B cell (primary cell): ENCODE results near the gene MOB3A. TPM values are rescaled to one million over a fixed set of nuclear protein-coding genes. Genes with fewer than 3 reads are reported as not detected.

Source experiments
- ATAC-seq: fragments of 200-7000 bp; cut with Tn5 transposase; one replicate; pipeline ENCODE4 v1.10.0; 2021; ENCODE audit warnings: low read depth, mild to moderate bottlenecking, moderate number of reproducible peaks, moderate library complexity
- CTCF ChIA-PET: fragments of 350-600 bp; sonication (Branson Sonifier 250); formaldehyde crosslinking; loops from one replicate; lab custom pipeline; 2021; ENCODE audit warnings: antibody characterized with exemption, inconsistent platforms; lab: Charles Lee
- POLR2A ChIA-PET: fragments of 350-600 bp; sonication (Branson Sonifier 250); formaldehyde crosslinking; loops from one replicate; lab custom pipeline; 2021; ENCODE audit warnings: antibody characterized with exemption; lab: Charles Lee
- DNase-seq: peaks from one replicate; pipeline ENCODE4 v3.0.0; 2013
- H2AFZ ChIP-seq: 2 replicates; pipeline ENCODE4 v1.6.1; 2012; ENCODE audit warnings: mild to moderate bottlenecking, low read depth, low read length; ENCODE audit not compliant: insufficient read depth, poor library complexity, severe bottlenecking
- H3K27ac ChIP-seq, 2 donors: 1 replicate in 1 of 2; 2 replicates in 1 of 2; pipeline ENCODE4 v1.5.1; 2012 to 2013; ENCODE audit warnings: low read length in 2 of 2, mild to moderate bottlenecking in 2 of 2, moderate library complexity in 1 of 2
- H3K27me3 ChIP-seq, 4 experiments: fragments of 200-600 bp in 1 of 4; sonication (generic) in 1 of 4; replicated peaks in 1 of 4; 1 replicate in 2 of 4; 2 replicates in 2 of 4; pipeline versions ENCODE4 v1.6.1 to v1.7.0; 2013 to 2016; ENCODE audit warnings: low read length in 3 of 4, mild to moderate bottlenecking in 2 of 4, mixed read lengths in 1 of 4, moderate library complexity in 1 of 4; ENCODE audit not compliant: insufficient read depth in 4 of 4, control insufficient read depth in 3 of 4; ENCODE audit errors: control extremely low read depth in 1 of 4
- H3K36me3 ChIP-seq, 2 experiments: replicated peaks in 1 of 2; 1 replicate in 1 of 2; 2 replicates in 1 of 2; pipeline versions ENCODE4 v1.6.1 to v1.7.1; 2013; ENCODE audit warnings: low read length in 1 of 2; ENCODE audit not compliant: insufficient read depth in 2 of 2, control insufficient read depth in 1 of 2; ENCODE audit errors: control extremely low read depth in 1 of 2, extremely low read depth in 1 of 2
- H3K4me1 ChIP-seq, 2 donors: fragments of 200-600 bp in 1 of 2; sonication (generic) in 1 of 2; 1 replicate in 1 of 2; 2 replicates in 1 of 2; pipeline versions ENCODE4 v1.5.1 to v1.6.1; 2013 to 2017; ENCODE audit warnings: low read length in 2 of 2; ENCODE audit not compliant: control insufficient read depth in 2 of 2, insufficient read depth in 2 of 2
- H3K4me2 ChIP-seq: replicated peaks from 2 replicates; pipeline ENCODE3; 2012; ENCODE audit warnings: mild to moderate bottlenecking, low read depth, low read length; ENCODE audit not compliant: poor library complexity, severe bottlenecking
- H3K4me3 ChIP-seq, 5 experiments: fragments of 200-600 bp in 1 of 5; sonication (generic) in 1 of 5; 1 replicate in 3 of 5; 2 replicates in 2 of 5; pipeline versions ENCODE4 v1.5.1 to v1.7.0; 2011 to 2016; ENCODE audit warnings: low read length in 4 of 5, mild to moderate bottlenecking in 4 of 5, low read depth in 2 of 5, control low read depth in 1 of 5, moderate library complexity in 1 of 5; ENCODE audit not compliant: insufficient read depth in 1 of 5; ENCODE audit errors: control extremely low read depth in 1 of 5, extremely low read depth in 1 of 5
- H3K79me2 ChIP-seq: fragments of 200-600 bp; sonication (generic); one replicate; pipeline ENCODE4 v1.6.0; 2016; ENCODE audit warnings: low read length; ENCODE audit not compliant: control insufficient read depth, insufficient read depth
- H3K9ac ChIP-seq: fragments of 200-600 bp; sonication (generic); 2 replicates; pipeline ENCODE4 v1.6.1; 2017; ENCODE audit warnings: mild to moderate bottlenecking, low read length, moderate library complexity
- H3K9me3 ChIP-seq, 3 donors: one replicate each; pipeline versions ENCODE4 v1.6.1 to v1.7.1; 2013; ENCODE audit warnings: low read length in 2 of 3; ENCODE audit not compliant: control insufficient read depth in 2 of 3, insufficient read depth in 1 of 3; ENCODE audit errors: control extremely low read depth in 1 of 3
- H4K20me1 ChIP-seq: 2 replicates; pipeline ENCODE4 v1.6.0; 2012; ENCODE audit warnings: mild to moderate bottlenecking, low read length; ENCODE audit not compliant: insufficient read depth, control insufficient read depth, poor library complexity, severe bottlenecking
- H3K27ac Mint-ChIP-seq: one replicate; pipeline ENCODE4 v1.8.0; 2021; ENCODE audit warnings: mixed read lengths
- H3K27me3 Mint-ChIP-seq: one replicate; pipeline ENCODE4 v1.8.0; 2021; ENCODE audit warnings: mixed read lengths
- H3K4me1 Mint-ChIP-seq: one replicate; pipeline ENCODE4 v1.8.0; 2021; ENCODE audit warnings: mixed read lengths
- H3K4me3 Mint-ChIP-seq: one replicate; pipeline ENCODE4 v1.8.0; 2021; ENCODE audit warnings: mixed read lengths
- H3K9me3 Mint-ChIP-seq: one replicate; pipeline ENCODE4 v1.8.0; 2022; ENCODE audit warnings: mixed read lengths; ENCODE audit not compliant: insufficient read depth
- EZH2 ChIP-seq: IDR thresholded peaks from 2 replicates; pipeline ENCODE4 v1.6.1; 2012; ENCODE audit warnings: borderline replicate concordance, low read depth, mild to moderate bottlenecking, moderate library complexity, low read length; ENCODE audit not compliant: insufficient read depth, poor library complexity, severe bottlenecking
- WGBS: methylation state at CpG from one replicate; pipeline ENCODE4 v1.1.5; 2013; ENCODE audit warnings: missing lambda C conversion rate; ENCODE audit not compliant: insufficient coverage; 5-methylcytosine and 5-hydroxymethylcytosine counted together
- intact Hi-C: fragments of 100-400 bp; cut with micrococcal nuclease; formaldehyde crosslinking; loops from one replicate; pipeline ENCODE4 v1.10.0; 2022
- polyA plus RNA-seq: library from polyadenylated mRNA; depleted of rRNA; stranded (reverse); fragments of >200 nt; gene quantifications from 2 replicates; pipeline ENCODE4 v1.2.3, GENCODE V29; 2012
- total RNA-seq, 2 donors: library from RNA; stranded (reverse); fragments of 120-200 nt in 1 of 2; gene quantifications; 1 replicate in 1 of 2; 2 replicates in 1 of 2; pipeline versions ENCODE4 v1.2.3 to v1.2.4, GENCODE V29; 2013 to 2022
- TF ChIP-seq, protein P1 (sequence below): fragments of 200-600 bp; IDR thresholded peaks from one replicate; pipeline ENCODE4 v1.8.0; 2022; ENCODE audit warnings: antibody characterized with exemption, mild to moderate bottlenecking

MOB3A gene
- total and polyA plus RNA-seq, 2 donors (not counting 1 experiment from before 2014, with no cell fraction given), result 190 to 228 TPM

DNA sequence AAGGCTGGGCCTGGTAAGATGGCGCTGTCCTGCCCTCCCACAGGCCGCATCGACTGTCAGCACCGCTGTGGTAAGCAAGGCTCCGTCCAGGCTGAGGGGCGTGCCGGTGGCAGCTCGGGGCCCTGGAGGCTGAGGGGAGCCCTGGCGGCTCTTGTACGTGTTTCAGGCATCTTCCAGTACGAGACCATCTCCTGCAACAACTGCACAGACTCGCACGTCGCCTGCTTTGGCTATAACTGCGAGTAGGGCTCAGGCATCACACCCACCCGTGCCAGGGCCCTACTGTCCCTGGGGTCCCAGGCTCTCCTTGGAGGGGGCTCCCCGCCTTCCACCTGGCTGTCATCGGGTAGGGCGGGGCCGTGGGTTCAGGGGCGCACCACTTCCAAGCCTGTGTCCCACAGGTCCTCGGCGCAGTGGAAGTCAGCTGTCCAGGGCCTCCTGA, 1.8 kb upstream of the MOB3A start:
- 91% methylated on average over 23 of the region's 23 CpGs for WGBS
- peaks cover 31% of the 10 kb centered on the region for H4K20me1 ChIP-seq
- no peaks in the 10 kb centered on the region for H3K9me3 ChIP-seq
- H3K4me3 ChIP-seq, result no peak overlapping the region
- TF ChIP-seq EZH2, result no peak
- TF ChIP-seq, protein P1, sequence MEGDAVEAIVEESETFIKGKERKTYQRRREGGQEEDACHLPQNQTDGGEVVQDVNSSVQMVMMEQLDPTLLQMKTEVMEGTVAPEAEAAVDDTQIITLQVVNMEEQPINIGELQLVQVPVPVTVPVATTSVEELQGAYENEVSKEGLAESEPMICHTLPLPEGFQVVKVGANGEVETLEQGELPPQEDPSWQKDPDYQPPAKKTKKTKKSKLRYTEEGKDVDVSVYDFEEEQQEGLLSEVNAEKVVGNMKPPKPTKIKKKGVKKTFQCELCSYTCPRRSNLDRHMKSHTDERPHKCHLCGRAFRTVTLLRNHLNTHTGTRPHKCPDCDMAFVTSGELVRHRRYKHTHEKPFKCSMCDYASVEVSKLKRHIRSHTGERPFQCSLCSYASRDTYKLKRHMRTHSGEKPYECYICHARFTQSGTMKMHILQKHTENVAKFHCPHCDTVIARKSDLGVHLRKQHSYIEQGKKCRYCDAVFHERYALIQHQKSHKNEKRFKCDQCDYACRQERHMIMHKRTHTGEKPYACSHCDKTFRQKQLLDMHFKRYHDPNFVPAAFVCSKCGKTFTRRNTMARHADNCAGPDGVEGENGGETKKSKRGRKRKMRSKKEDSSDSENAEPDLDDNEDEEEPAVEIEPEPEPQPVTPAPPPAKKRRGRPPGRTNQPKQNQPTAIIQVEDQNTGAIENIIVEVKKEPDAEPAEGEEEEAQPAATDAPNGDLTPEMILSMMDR, result no peak
- H2AFZ ChIP-seq, result no peak overlapping the region
- no peak overlapping the region for H3K9ac ChIP-seq
- no peaks in the 10 kb centered on the region for H3K27me3 ChIP-seq
- H3K79me2 ChIP-seq, result peaks cover 75% of the 10 kb centered on the region
- ChIA-PET CTCF (interaction anchor here (1.1 to 1.9 kb wide), 3 partner anchors 10 to 233 kb away, joined by 3 to 6 read pairs (median 3); no protein-coding TSS in a partner anchor), POLR2A (interaction anchor here (0.8 to 6.7 kb wide), 3 partner anchors 13 to 48 kb away, joined by 5 to 114 read pairs (median 111); partner anchors contain the start of gene MKNK2)
- no peak for ATAC-seq
- H3K36me3 ChIP-seq, result peaks cover 0 to 36% of the 10 kb centered on the region in 2 experiments
- H3K4me1 ChIP-seq, result peaks cover 22 to 37% of the 10 kb centered on the region in 2 donors
- no peak overlapping the region for H3K27ac Mint-ChIP-seq
- H3K4me2 ChIP-seq, result peak overlapping the region; percentile 99
- peak overlapping the region; percentile 99 for H3K4me3 Mint-ChIP-seq
- peak overlapping the region in 1 of 2 donors; percentile 73 for H3K27ac ChIP-seq
- peaks cover 27% of the 10 kb centered on the region for H3K4me1 Mint-ChIP-seq
- intact Hi-C loops, result loop anchor here (2.0 to 10.0 kb wide), 3 partner anchors 15 to 193 kb away; partner anchors contain the start of genes ADAT3 and SCAMP4
- H3K9me3 Mint-ChIP-seq, result no peaks in the 10 kb centered on the region
- no peaks in the 10 kb centered on the region for H3K27me3 Mint-ChIP-seq
- no peak for DNase-seq

DNA sequence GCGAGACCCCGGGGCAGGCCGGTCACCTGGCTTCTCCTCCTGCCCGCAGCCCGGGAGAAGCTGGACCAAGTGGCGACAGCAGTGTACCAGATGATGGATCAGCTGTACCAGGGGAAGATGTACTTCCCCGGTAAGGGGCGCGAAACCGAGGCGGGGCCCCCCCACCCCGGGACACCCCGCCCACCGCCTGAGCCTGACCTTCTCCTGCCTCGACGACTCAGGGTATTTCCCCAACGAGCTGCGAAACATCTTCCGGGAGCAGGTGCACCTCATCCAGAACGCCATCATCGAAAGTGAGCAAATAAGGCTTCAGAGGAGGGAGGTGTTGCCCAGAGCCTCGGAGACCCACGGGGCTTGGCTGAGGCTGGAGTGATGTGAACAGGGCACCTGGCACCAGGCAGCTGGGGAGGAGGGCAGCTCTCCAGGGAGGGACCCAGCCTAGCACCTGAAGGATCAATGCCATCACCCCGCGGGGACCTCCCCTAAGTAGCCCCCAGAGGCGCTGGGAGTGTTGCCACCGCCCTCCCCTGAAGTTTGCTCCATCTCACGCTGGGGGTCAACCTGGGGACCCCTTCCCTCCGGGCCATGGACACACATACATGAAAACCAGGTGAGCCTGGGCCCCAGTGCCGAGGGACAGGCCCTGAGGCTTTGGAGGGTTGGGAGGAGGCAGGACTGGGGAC, 1.2 kb upstream of the MOB3A start:
- Histone ChIP-seq H3K36me3 (peaks cover 0 to 38% of the 10 kb centered on the region in 2 experiments), H2AFZ (peak overlapping the region; percentile 72), H3K4me3 (peak overlapping the region in 4 of 5 experiments; percentile 54 to 66 (median 60)), H3K4me2 (peak overlapping the region; percentile 99), H3K27ac (peak overlapping the region; percentile 63 to 73), H3K9ac (peak overlapping the region; percentile 71), H3K27me3 (no peaks in the 10 kb centered on the region), H3K79me2 (peaks cover 79% of the 10 kb centered on the region), H3K4me1 (peaks cover 27 to 42% of the 10 kb centered on the region in 2 donors), H4K20me1 (peaks cover 32% of the 10 kb centered on the region), H3K9me3 (peaks cover 0 to under 1% (median 0%) of the 10 kb centered on the region in 3 donors)
- WGBS, result 16% methylated on average over 26 of the region's 30 CpGs
- peak; percentile 82 for DNase-seq
- H3K9me3 Mint-ChIP-seq, result no peaks in the 10 kb centered on the region
- peaks cover 31% of the 10 kb centered on the region for H3K4me1 Mint-ChIP-seq
- intact Hi-C loops, result loop anchor here (2.0 to 10.0 kb wide), 3 partner anchors 15 to 193 kb away; partner anchors contain the start of genes ADAT3 and SCAMP4
- ATAC-seq, result peak; percentile 0
- peak overlapping the region; percentile 99 for H3K4me3 Mint-ChIP-seq
- POLR2A ChIA-PET, result interaction anchor here (0.8 to 6.7 kb wide), 3 partner anchors 12 to 48 kb away, joined by 5 to 114 read pairs (median 111); partner anchors contain the start of gene MKNK2
- no peaks in the 10 kb centered on the region for H3K27me3 Mint-ChIP-seq
- CTCF ChIA-PET, result interaction anchor here (0.5 to 1.9 kb wide), 6 partner anchors 39 to 233 kb away, joined by 3 to 6 read pairs (median 4); partner anchors contain the start of gene AP3D1
- peak overlapping the region; percentile 87 for H3K27ac Mint-ChIP-seq
- TF ChIP-seq EZH2, result no peak
- TF ChIP-seq, protein P1, result no peak
